Right lobe of liver (tissue), 6 donors: ENCODE results near the gene FGD4. TPM values are rescaled to one million over a fixed set of nuclear protein-coding genes. Genes with fewer than 3 reads are reported as not detected.

Source experiments
- ATAC-seq, 4 donors: fragments of 200-7000 bp; cut with Tn5 transposase; one replicate each; pipeline ENCODE4 v1.9.1; 2020; ENCODE audit warnings: mild to moderate bottlenecking in 4 of 4, moderate library complexity in 4 of 4
- DNase-seq, 3 donors: peaks; one replicate each; pipeline ENCODE4 v3.0.0-alpha.2; 2020
- H3K27ac ChIP-seq, 3 donors: fragments of 200-600 bp; one replicate each; pipeline ENCODE4 v1.8.0; 2022
- H3K27me3 ChIP-seq, 2 donors: fragments of 200-600 bp; one replicate each; pipeline ENCODE4 v1.8.0; 2022
- H3K36me3 ChIP-seq, 4 donors: fragments of 200-600 bp; sonication (generic) in 1 of 4; one replicate each; pipeline versions ENCODE4 v1.5.1 to v1.8.0; 2017 to 2022; ENCODE audit warnings: control low read depth in 1 of 4
- H3K4me1 ChIP-seq, 4 donors: fragments of 200-600 bp; sonication (generic) in 1 of 4; one replicate each; pipeline versions ENCODE4 v1.5.1 to v1.8.0; 2017 to 2022; ENCODE audit warnings: control low read depth in 1 of 4
- H3K4me3 ChIP-seq, 3 donors: fragments of 200-600 bp; one replicate each; pipeline ENCODE4 v1.8.0; 2022
- H3K9me3 ChIP-seq, 4 donors: fragments of 200-600 bp; sonication (generic) in 1 of 4; one replicate each; pipeline versions ENCODE4 v1.5.1 to v1.8.0; 2017 to 2022; ENCODE audit warnings: control low read depth in 1 of 4
- POLR2A ChIP-seq: fragments of 450-650 bp; IDR thresholded peaks from one replicate; pipeline ENCODE4 v1.6.1; 2017; ENCODE audit warnings: antibody characterized with exemption, mild to moderate bottlenecking
- WGBS: methylation state at CpG from one replicate; pipeline ENCODE4 v1.1.6; 2018; ENCODE audit warnings: low coverage, low lambda C conversion rate; ENCODE audit not compliant: insufficient coverage; ENCODE audit errors: missing lambda C conversion rate; 5-methylcytosine and 5-hydroxymethylcytosine counted together
- intact Hi-C, 2 donors: fragments of 100-400 bp; cut with DNase I; formaldehyde crosslinking; loops; one replicate each; pipeline versions ENCODE4 v1.11.2 to v1.14.1; 2022
- total RNA-seq, 6 experiments: library from RNA; depleted of rRNA in 2 of 6; stranded (reverse); fragments of >200 nt in 2 of 6; fragmentation: NEBNext Ultra II Directional in 3 of 6; extraction: Animal tissue kit (Norgen Biotek cat#: 25700) in 3 of 6; gene quantifications; one replicate each; pipeline versions ENCODE4 v1.1.0 to v1.2.4, GENCODE V29; 2016 to 2023
- TF ChIP-seq, protein P1 (sequence below), 4 donors: fragments of 200-600 bp in 3 of 4; fragments of 450-650 bp in 1 of 4; IDR thresholded peaks; one replicate each; pipeline versions ENCODE4 v1.5.1 to v1.8.0; 2016 to 2022; ENCODE audit warnings: antibody characterized with exemption in 4 of 4, mild to moderate bottlenecking in 2 of 4
- donor health status: DM: no; HTN: yes; CAD: no.
- donor health status: DM: no; HTN: no; CAD: no.
- donor health status: DM: no; HTN: no; CAD: no.
- donor health status: DM: no; HTN: yes; CAD: no.
- donor health status: DM: no; HTN: yes; CAD: no.

Gene FGD4
- total RNA-seq, 6 experiments from 2014 or later = 15.1 to 29.3 (median 20.3) TPM

DNA sequence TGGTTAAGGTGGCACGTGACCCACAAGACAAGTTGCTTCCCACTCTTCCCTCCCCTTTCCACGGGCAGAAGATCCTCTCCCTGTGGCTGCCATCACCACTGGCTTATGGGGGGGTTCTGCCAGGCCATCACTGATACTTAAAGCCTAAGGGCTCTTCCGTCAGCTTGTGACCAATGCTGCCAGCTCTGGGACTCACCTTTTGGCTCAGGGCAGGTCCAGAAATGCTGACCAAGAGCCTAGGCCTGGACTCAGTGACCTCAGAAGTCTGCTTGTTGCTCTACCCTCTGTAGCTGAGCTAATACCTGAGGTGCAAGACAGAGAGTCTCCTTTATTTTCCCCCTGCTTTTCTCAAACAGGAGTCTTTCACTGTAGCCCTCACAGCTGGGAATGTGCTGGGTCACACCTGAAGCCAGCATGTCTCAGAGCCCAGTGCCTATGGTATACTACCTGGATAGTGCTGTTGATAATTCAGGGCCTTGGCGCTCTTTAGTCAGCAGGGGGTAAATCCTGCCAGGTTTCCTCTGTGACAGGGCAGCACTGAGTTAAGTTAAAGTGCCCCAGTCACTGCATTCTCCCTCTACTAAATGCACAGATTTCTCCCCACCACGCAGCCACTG, 19.7 kb downstream of the FGD4 start:
- Histone ChIP-seq H3K36me3 (no peaks in the 10 kb centered on the region), H3K9me3 (no peaks in the 10 kb centered on the region), H3K27ac (no peak overlapping the region), H3K27me3 (no peaks in the 10 kb centered on the region), H3K4me3 (no peak overlapping the region), H3K4me1 (peaks cover 0 to 14% (median 0%) of the 10 kb centered on the region in 4 donors)
- TF ChIP-seq, protein P1, sequence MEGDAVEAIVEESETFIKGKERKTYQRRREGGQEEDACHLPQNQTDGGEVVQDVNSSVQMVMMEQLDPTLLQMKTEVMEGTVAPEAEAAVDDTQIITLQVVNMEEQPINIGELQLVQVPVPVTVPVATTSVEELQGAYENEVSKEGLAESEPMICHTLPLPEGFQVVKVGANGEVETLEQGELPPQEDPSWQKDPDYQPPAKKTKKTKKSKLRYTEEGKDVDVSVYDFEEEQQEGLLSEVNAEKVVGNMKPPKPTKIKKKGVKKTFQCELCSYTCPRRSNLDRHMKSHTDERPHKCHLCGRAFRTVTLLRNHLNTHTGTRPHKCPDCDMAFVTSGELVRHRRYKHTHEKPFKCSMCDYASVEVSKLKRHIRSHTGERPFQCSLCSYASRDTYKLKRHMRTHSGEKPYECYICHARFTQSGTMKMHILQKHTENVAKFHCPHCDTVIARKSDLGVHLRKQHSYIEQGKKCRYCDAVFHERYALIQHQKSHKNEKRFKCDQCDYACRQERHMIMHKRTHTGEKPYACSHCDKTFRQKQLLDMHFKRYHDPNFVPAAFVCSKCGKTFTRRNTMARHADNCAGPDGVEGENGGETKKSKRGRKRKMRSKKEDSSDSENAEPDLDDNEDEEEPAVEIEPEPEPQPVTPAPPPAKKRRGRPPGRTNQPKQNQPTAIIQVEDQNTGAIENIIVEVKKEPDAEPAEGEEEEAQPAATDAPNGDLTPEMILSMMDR (IDR thresholded peaks at IDR 0.05) = no peak
- TF ChIP-seq POLR2A = no peak
- intact Hi-C loops = no loop called here
- ATAC-seq = peak in 3 of 4 donors; percentile 8 to 77 (median 34)
- no CpG with 5 or more reads among the region's 5 CpGs for WGBS
- no peak for DNase-seq

DNA sequence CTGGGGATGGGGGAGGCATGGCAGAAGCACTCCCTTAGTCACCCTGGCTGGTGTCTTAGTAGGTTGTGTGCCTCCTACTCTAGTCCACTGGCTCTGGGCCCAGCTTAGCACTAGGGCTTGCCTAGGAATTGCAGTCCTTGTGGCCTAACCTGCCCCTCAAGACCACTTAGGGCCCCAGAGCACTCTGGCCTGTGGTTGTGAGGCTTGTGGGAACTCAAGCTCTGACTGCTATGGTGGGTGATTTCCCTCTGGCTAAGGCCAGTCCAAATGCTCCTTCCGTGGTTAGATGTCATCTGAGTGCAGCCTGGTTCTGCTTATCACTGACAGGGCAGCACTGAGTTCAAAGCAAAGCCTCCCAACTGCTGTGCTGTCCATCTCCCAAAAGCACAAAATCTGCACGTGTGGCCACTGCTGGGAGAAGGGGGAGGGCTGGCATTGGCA, 20.2 kb downstream of the FGD4 start:
- Histone ChIP-seq H3K36me3 (no peaks in the 10 kb centered on the region), H3K27ac (no peak overlapping the region), H3K4me3 (no peak overlapping the region), H3K4me1 (peaks cover 0 to 14% (median 0%) of the 10 kb centered on the region in 4 donors), H3K9me3 (no peaks in the 10 kb centered on the region), H3K27me3 (no peaks in the 10 kb centered on the region)
- no peak for DNase-seq
- TF ChIP-seq, protein P1 (IDR thresholded peaks at IDR 0.05) = no peak
- no peak for TF ChIP-seq POLR2A
- intact Hi-C loops = no loop called here
- peak; percentile 30 to 70 (median 42) for ATAC-seq
- 20% methylated on average over 2 of the region's 2 CpGs for WGBS

DNA sequence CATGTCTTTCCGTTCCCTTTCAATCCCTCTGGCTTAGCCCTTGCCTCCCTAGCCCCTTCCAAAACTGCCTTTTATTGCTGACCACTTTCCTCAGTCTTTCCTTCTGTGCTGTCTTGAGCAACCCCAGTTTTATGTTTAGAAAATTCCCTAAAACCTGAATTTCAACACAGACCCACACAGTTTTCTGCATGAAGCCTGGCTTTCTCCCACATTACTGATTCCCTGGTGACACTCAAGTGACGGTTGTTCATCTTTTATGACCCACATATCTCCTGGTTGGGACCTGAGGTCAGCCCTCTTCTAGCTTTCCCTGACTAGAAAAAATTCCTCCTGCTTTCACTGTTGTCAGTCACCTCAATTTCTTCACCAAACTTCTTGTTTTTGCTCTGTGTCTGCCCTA, 21.0 kb downstream of the FGD4 start:
- ATAC-seq = no peak
- Histone ChIP-seq H3K9me3 (no peaks in the 10 kb centered on the region), H3K27ac (no peak overlapping the region), H3K27me3 (no peaks in the 10 kb centered on the region), H3K4me1 (peaks cover 0 to 14% (median 0%) of the 10 kb centered on the region in 4 donors), H3K4me3 (no peak overlapping the region), H3K36me3 (no peaks in the 10 kb centered on the region)
- no peak for DNase-seq
- 100% methylated on average over 2 of the region's 2 CpGs for WGBS
- intact Hi-C loops = no loop called here
- TF ChIP-seq, protein P1 (IDR thresholded peaks at IDR 0.05) = no peak
- TF ChIP-seq POLR2A = no peak

DNA sequence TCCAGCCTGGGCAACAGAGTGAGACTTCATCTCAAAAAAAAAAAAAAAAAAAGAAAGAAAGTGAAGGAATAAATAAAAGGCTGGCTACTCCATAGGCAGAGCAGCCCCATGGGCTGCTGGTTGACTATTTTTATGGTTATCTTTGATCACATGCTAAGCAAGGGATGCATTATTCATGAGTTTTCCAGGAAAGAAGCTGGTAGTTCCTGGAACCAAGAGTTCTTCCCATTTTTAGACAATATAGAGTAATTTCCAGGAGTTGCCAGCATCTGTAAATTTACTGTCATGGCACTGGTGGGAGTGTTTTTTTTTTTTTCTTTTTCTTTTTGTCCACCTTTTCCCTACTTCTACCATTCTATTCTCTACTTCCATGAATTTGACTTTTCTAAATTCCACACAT, 24.2 kb downstream of the FGD4 start:
- no peak for ATAC-seq
- no peaks in the 10 kb centered on the region for H3K27me3 ChIP-seq
- H3K4me1 ChIP-seq = peaks cover 0 to 12% (median 0%) of the 10 kb centered on the region in 4 donors
- no peaks in the 10 kb centered on the region for H3K36me3 ChIP-seq
- H3K27ac ChIP-seq = peak overlapping the region in 1 of 3 donors; percentile 38
- intact Hi-C loops = no loop called here
- TF ChIP-seq, protein P1 (IDR thresholded peaks at IDR 0.05) = no peak
- no peak for TF ChIP-seq POLR2A
- no peak overlapping the region for H3K4me3 ChIP-seq
- peaks cover 0 to 5% (median 0%) of the 10 kb centered on the region in 4 donors for H3K9me3 ChIP-seq
- DNase-seq = no peak
